GM23338 (cell line): ENCODE results near the gene ZNF678. TPM values are rescaled to one million over a fixed set of nuclear protein-coding genes. Genes with fewer than 3 reads are reported as not detected.
A peak's percentile ranks its signal among the peaks of the same experiment; 100 is the strongest.

Experiments
- ATAC-seq: fragments of 200-7000 bp; cut with Tn5 transposase; 3 replicates; pipeline ENCODE4 v1.9.1; 2020
- DNase-seq: peaks from one replicate; pipeline ENCODE4 v3.0.0-alpha.2; 2015; ENCODE audit warnings: low spot score
- H2AFZ ChIP-seq: fragments of 200-600 bp; sonication (generic); 2 replicates; pipeline ENCODE4 v1.8.0; 2016; ENCODE audit warnings: antibody characterized with exemption, mild to moderate bottlenecking, moderate library complexity
- H3F3A ChIP-seq: fragments of 200-600 bp; sonication (generic); replicated peaks from 2 replicates; pipeline ENCODE4 v1.8.0; 2017; ENCODE audit warnings: antibody characterized with exemption, mixed run types, low read depth
- H3K27ac ChIP-seq: fragments of 200-600 bp; sonication (generic); 2 replicates; pipeline ENCODE4 v1.6.1; 2016; ENCODE audit warnings: low read depth
- H3K27me3 ChIP-seq: fragments of 200-600 bp; sonication (generic); 2 replicates; pipeline ENCODE4 v1.8.0; 2016; ENCODE audit warnings: mild to moderate bottlenecking, mixed run types, moderate library complexity; ENCODE audit not compliant: insufficient read depth
- H3K36me3 ChIP-seq: fragments of 200-600 bp; sonication (generic); 2 replicates; pipeline ENCODE4 v1.8.0; 2016; ENCODE audit warnings: mild to moderate bottlenecking; ENCODE audit not compliant: insufficient read depth
- H3K4me1 ChIP-seq: fragments of 200-600 bp; sonication (generic); 2 replicates; pipeline ENCODE4 v1.8.0; 2016; ENCODE audit warnings: mild to moderate bottlenecking, moderate library complexity; ENCODE audit not compliant: insufficient read depth
- H3K4me2 ChIP-seq: fragments of 200-600 bp; sonication (generic); 2 replicates; pipeline ENCODE4 v1.7.1; 2017; ENCODE audit warnings: mixed run types
- H3K4me3 ChIP-seq: fragments of 200-600 bp; sonication (generic); 2 replicates; pipeline ENCODE4 v1.6.1; 2016; ENCODE audit warnings: mixed run types
- H3K79me2 ChIP-seq: fragments of 200-600 bp; sonication (generic); replicated peaks from 2 replicates; pipeline ENCODE4 v1.8.0; 2017; ENCODE audit warnings: mild to moderate bottlenecking; ENCODE audit not compliant: insufficient read depth
- H3K9me2 ChIP-seq: fragments of 200-600 bp; sonication (generic); 2 replicates; pipeline ENCODE4 v1.8.0; 2017; ENCODE audit not compliant: insufficient read depth
- H4K20me1 ChIP-seq: fragments of 200-600 bp; sonication (generic); replicated peaks from 2 replicates; pipeline ENCODE4 v1.8.0; 2017; ENCODE audit warnings: mild to moderate bottlenecking; ENCODE audit not compliant: insufficient read depth
- H3K27ac Mint-ChIP-seq: 2 replicates; pipeline ENCODE4 v1.8.0; 2020; ENCODE audit warnings: inconsistent platforms, mild to moderate bottlenecking, moderate library complexity, mixed read lengths
- H3K27me3 Mint-ChIP-seq: 3 replicates; pipeline ENCODE4 v1.8.0; 2022; ENCODE audit warnings: low read depth, mild to moderate bottlenecking, moderate library complexity, mixed read lengths, inconsistent platforms; ENCODE audit not compliant: insufficient read depth, poor library complexity
- H3K36me3 Mint-ChIP-seq: 3 replicates; pipeline ENCODE4 v1.8.0; 2021; ENCODE audit warnings: low read depth, mild to moderate bottlenecking, inconsistent platforms, moderate library complexity, mixed read lengths
- H3K4me1 Mint-ChIP-seq: 3 replicates; pipeline ENCODE4 v1.8.0; 2020; ENCODE audit warnings: mild to moderate bottlenecking, inconsistent platforms, mixed read lengths
- H3K4me3 Mint-ChIP-seq: 3 replicates; pipeline ENCODE4 v1.8.0; 2021; ENCODE audit warnings: moderate library complexity, mild to moderate bottlenecking, inconsistent platforms, mixed read lengths
- H3K9me3 Mint-ChIP-seq: 3 replicates; pipeline ENCODE4 v1.8.0; 2020; ENCODE audit warnings: moderate library complexity, mild to moderate bottlenecking, inconsistent platforms, mixed read lengths
- polyA plus RNA-seq: library from polyadenylated mRNA; unstranded; fragments of >200 nt; fragmentation: Nextera tagmentation; extraction: Ambion mirVana; gene quantifications from 2 replicates; pipeline ENCODE4 v1.2.1, GENCODE V29; 2016
- total RNA-seq: library from RNA; depleted of rRNA; stranded (reverse); fragments of >200 nt; shearing (Covaris generic); gene quantifications from 2 replicates; pipeline ENCODE4 v1.2.3, GENCODE V29; 2014
- TF ChIP-seq, protein P1 (sequence below): IDR thresholded peaks from one replicate; pipeline ENCODE4 v1.6.1; 2018; ENCODE audit warnings: antibody characterized with exemption; ENCODE audit not compliant: unreplicated experiment
- TF ChIP-seq, protein P2 (sequence below), 2 experiments: fragments of 200-600 bp in 1 of 2; sonication (generic) in 1 of 2; conservative IDR thresholded peaks; 2 replicates each; pipeline versions ENCODE4 v1.5.1 to v1.6.1; 2016 to 2017; ENCODE audit warnings: antibody characterized with exemption in 2 of 2, low read depth in 2 of 2, mild to moderate bottlenecking in 2 of 2, moderate library complexity in 1 of 2
- TF ChIP-seq, protein P3 (sequence below): fragments of 250-450 bp; sonication (Bioruptor Pico); IDR thresholded peaks from 2 replicates; pipeline ENCODE4 v1.5.0; 2020; ENCODE audit warnings: mild to moderate bottlenecking, moderate library complexity

The ZNF678 gene
- total and polyA plus RNA-seq, 2 experiments from 2014 or later: 8.6 to 60.0 TPM

DNA sequence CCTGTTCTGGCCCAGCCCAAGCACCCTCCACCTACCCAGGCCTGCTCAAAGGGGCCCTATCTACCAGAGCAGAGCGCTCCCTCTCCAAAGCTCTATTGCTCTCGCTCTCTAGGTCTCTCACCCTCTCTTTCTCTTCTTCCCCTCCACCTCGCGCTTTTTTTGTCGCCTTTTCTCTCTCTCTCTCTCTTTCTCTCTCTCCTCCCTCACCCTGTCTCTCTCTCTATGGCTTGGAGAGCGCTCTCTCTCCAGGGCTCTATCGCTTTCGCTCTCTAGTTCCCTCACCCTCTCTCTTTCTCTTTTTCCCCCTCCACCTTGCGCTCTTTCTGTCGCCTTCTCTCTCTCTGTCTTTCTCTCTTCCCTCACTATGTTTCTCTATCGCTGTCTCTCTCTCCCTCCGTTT, 3.4 kb upstream of the ZNF678 start (continued):
- TF ChIP-seq, protein P1, sequence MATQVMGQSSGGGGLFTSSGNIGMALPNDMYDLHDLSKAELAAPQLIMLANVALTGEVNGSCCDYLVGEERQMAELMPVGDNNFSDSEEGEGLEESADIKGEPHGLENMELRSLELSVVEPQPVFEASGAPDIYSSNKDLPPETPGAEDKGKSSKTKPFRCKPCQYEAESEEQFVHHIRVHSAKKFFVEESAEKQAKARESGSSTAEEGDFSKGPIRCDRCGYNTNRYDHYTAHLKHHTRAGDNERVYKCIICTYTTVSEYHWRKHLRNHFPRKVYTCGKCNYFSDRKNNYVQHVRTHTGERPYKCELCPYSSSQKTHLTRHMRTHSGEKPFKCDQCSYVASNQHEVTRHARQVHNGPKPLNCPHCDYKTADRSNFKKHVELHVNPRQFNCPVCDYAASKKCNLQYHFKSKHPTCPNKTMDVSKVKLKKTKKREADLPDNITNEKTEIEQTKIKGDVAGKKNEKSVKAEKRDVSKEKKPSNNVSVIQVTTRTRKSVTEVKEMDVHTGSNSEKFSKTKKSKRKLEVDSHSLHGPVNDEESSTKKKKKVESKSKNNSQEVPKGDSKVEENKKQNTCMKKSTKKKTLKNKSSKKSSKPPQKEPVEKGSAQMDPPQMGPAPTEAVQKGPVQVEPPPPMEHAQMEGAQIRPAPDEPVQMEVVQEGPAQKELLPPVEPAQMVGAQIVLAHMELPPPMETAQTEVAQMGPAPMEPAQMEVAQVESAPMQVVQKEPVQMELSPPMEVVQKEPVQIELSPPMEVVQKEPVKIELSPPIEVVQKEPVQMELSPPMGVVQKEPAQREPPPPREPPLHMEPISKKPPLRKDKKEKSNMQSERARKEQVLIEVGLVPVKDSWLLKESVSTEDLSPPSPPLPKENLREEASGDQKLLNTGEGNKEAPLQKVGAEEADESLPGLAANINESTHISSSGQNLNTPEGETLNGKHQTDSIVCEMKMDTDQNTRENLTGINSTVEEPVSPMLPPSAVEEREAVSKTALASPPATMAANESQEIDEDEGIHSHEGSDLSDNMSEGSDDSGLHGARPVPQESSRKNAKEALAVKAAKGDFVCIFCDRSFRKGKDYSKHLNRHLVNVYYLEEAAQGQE: no peak

- H3K9me3 Mint-ChIP-seq: peaks cover 24% of the 10 kb centered on the region
- no peaks in the 10 kb centered on the region for H3F3A ChIP-seq
- TF ChIP-seq, protein P2, sequence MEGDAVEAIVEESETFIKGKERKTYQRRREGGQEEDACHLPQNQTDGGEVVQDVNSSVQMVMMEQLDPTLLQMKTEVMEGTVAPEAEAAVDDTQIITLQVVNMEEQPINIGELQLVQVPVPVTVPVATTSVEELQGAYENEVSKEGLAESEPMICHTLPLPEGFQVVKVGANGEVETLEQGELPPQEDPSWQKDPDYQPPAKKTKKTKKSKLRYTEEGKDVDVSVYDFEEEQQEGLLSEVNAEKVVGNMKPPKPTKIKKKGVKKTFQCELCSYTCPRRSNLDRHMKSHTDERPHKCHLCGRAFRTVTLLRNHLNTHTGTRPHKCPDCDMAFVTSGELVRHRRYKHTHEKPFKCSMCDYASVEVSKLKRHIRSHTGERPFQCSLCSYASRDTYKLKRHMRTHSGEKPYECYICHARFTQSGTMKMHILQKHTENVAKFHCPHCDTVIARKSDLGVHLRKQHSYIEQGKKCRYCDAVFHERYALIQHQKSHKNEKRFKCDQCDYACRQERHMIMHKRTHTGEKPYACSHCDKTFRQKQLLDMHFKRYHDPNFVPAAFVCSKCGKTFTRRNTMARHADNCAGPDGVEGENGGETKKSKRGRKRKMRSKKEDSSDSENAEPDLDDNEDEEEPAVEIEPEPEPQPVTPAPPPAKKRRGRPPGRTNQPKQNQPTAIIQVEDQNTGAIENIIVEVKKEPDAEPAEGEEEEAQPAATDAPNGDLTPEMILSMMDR (conservative IDR thresholded peaks at IDR 0.05; ENCODE audit: low read depth in 2 of 2): peak in 1 of 2 experiments; percentile 35; a peak in 2 of 4 replicates
- TF ChIP-seq, protein P3, sequence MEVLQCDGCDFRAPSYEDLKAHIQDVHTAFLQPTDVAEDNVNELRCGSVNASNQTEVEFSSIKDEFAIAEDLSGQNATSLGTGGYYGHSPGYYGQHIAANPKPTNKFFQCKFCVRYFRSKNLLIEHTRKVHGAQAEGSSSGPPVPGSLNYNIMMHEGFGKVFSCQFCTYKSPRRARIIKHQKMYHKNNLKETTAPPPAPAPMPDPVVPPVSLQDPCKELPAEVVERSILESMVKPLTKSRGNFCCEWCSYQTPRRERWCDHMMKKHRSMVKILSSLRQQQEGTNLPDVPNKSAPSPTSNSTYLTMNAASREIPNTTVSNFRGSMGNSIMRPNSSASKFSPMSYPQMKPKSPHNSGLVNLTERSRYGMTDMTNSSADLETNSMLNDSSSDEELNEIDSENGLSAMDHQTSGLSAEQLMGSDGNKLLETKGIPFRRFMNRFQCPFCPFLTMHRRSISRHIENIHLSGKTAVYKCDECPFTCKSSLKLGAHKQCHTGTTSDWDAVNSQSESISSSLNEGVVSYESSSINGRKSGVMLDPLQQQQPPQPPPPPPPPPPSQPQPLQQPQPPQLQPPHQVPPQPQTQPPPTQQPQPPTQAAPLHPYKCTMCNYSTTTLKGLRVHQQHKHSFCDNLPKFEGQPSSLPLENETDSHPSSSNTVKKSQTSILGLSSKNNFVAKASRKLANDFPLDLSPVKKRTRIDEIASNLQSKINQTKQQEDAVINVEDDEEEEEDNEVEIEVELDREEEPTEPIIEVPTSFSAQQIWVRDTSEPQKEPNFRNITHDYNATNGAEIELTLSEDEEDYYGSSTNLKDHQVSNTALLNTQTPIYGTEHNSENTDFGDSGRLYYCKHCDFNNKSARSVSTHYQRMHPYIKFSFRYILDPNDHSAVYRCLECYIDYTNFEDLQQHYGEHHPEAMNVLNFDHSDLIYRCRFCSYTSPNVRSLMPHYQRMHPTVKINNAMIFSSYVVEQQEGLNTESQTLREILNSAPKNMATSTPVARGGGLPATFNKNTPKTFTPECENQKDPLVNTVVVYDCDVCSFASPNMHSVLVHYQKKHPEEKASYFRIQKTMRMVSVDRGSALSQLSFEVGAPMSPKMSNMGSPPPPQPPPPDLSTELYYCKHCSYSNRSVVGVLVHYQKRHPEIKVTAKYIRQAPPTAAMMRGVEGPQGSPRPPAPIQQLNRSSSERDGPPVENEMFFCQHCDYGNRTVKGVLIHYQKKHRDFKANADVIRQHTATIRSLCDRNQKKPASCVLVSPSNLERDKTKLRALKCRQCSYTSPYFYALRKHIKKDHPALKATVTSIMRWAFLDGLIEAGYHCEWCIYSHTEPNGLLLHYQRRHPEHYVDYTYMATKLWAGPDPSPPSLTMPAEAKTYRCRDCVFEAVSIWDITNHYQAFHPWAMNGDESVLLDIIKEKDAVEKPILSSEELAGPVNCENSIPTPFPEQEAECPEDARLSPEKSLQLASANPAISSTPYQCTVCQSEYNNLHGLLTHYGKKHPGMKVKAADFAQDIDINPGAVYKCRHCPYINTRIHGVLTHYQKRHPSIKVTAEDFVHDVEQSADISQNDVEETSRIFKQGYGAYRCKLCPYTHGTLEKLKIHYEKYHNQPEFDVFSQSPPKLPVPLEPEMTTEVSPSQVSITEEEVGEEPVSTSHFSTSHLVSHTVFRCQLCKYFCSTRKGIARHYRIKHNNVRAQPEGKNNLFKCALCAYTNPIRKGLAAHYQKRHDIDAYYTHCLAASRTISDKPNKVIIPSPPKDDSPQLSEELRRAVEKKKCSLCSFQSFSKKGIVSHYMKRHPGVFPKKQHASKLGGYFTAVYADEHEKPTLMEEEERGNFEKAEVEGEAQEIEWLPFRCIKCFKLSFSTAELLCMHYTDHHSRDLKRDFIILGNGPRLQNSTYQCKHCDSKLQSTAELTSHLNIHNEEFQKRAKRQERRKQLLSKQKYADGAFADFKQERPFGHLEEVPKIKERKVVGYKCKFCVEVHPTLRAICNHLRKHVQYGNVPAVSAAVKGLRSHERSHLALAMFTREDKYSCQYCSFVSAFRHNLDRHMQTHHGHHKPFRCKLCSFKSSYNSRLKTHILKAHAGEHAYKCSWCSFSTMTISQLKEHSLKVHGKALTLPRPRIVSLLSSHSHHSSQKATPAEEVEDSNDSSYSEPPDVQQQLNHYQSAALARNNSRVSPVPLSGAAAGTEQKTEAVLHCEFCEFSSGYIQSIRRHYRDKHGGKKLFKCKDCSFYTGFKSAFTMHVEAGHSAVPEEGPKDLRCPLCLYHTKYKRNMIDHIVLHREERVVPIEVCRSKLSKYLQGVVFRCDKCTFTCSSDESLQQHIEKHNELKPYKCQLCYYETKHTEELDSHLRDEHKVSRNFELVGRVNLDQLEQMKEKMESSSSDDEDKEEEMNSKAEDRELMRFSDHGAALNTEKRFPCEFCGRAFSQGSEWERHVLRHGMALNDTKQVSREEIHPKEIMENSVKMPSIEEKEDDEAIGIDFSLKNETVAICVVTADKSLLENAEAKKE (CRISPR knock-in tag): no peak
- peaks cover 3% of the 10 kb centered on the region; the same call in 2 of the 3 replicates for H3K4me1 Mint-ChIP-seq
- no peak overlapping the region; the same call in 1 of the 2 replicates for H3K27ac Mint-ChIP-seq
- H3K79me2 ChIP-seq: peaks cover 18% of the 10 kb centered on the region
- H3K36me3 Mint-ChIP-seq: peaks cover 11% of the 10 kb centered on the region
- H3K9me2 ChIP-seq: no peaks in the 10 kb centered on the region; the same call in 1 of the 2 replicates
- H3K4me1 ChIP-seq: peaks cover 5% of the 10 kb centered on the region; the same call in 1 of the 2 replicates
- H3K4me2 ChIP-seq: no peak overlapping the region
- no peak overlapping the region for H3K4me3 Mint-ChIP-seq
- H3K27ac ChIP-seq: no peak overlapping the region
- H3K27me3 Mint-ChIP-seq: peaks cover 17% of the 10 kb centered on the region
- no peaks in the 10 kb centered on the region for H3K27me3 ChIP-seq
- no peaks in the 10 kb centered on the region for H3K36me3 ChIP-seq
- DNase-seq: no peak
- no peak overlapping the region for H3K4me3 ChIP-seq
- peaks cover 5% of the 10 kb centered on the region; the same call in 1 of the 2 replicates for H4K20me1 ChIP-seq
- no peak for ATAC-seq
- 0 out of 2 replicates have a peak overlapping the region, but pooled peaks have one; percentile 32 for H2AFZ ChIP-seq
These were observed 2.8 kb upstream of the ZNF678 start for GRCh38 chr1:227560393-227561173.
